GM19239 (cell line): ENCODE data around the gene YARS1.
"Not testable (repeated sequence)": the region's sequence is repeated elsewhere in the genome, so short reads cannot be mapped to it uniquely, and the experiment has no call there.

Experiments
- DNase-seq: peaks from one replicate; pipeline ENCODE4 v3.0.0; 2011; ENCODE audit warnings: low spot score; ENCODE audit not compliant: insufficient read length
- FAIRE-seq: peaks from 2 replicates; lab custom pipeline; 2011; peaks lifted over from hg19 to GRCh38; lab: Jason Lieb, UNC

Gene YARS1

GRCh38 chr1:32817815-32818786, 943 bp upstream of the YARS1 start:
- DNase-seq (no peak), FAIRE-seq (no peak)

GRCh38 chr1:32816676-32817158, 441 bp downstream of the YARS1 start:
- DNase-seq (no peak), FAIRE-seq (no peak)

- FAIRE-seq: no peak
- no peak for DNase-seq
Observed at GRCh38 chr1:32813941-32814739, 3.0 kb downstream of the YARS1 start.

GRCh38 chr1:32811917-32812316, 5.2 kb downstream of the YARS1 start:
- DNase-seq: no peak
- no peak for FAIRE-seq

- DNase-seq (no peak), FAIRE-seq (no peak)
Observed at GRCh38 chr1:32811265-32811664, 5.9 kb downstream of the YARS1 start.

GRCh38 chr1:32810358-32810757, 6.8 kb downstream of the YARS1 start:
- FAIRE-seq (no peak), DNase-seq (no peak)

- FAIRE-seq (no peak), DNase-seq (no peak)
Observed at GRCh38 chr1:32808580-32808979, 8.6 kb downstream of the YARS1 start.

GRCh38 chr1:32806910-32807523, 10.1 kb downstream of the YARS1 start:
- no peak for DNase-seq
- FAIRE-seq: no peak

GRCh38 chr1:32806290-32806689, 10.9 kb downstream of the YARS1 start:
- FAIRE-seq: no peak
- DNase-seq: no peak

- not testable (repeated sequence) for FAIRE-seq
Observed at GRCh38 chr1:32804460-32804859, 12.7 kb downstream of the YARS1 start.

GRCh38 chr1:32801096-32801715, 16.0 kb downstream of the YARS1 start:
- DNase-seq: no peak
- no peak for FAIRE-seq

More at GRCh38 chr1:32804460-32804859, 12.7 kb downstream of the YARS1 start:
- not testable (repeated sequence) for DNase-seq

- FAIRE-seq: peak; percentile 33
- no peak for DNase-seq
Observed at GRCh38 chr1:32798679-32799416, 18.3 kb downstream of the YARS1 start.

GRCh38 chr1:32798191-32798590, 19.0 kb downstream of the YARS1 start:
- FAIRE-seq: no peak
- no peak for DNase-seq

GRCh38 chr1:32797456-32797855, 19.7 kb downstream of the YARS1 start:
- no peak for DNase-seq
- no peak for FAIRE-seq

- FAIRE-seq, DNase-seq: not testable (repeated sequence)
Observed at GRCh38 chr1:32795763-32796162, 21.4 kb downstream of the YARS1 start.

GRCh38 chr1:32791881-32792280, 25.3 kb downstream of the YARS1 start:
- DNase-seq: no peak
- no peak for FAIRE-seq

- not testable (repeated sequence) for DNase-seq, FAIRE-seq
Observed at GRCh38 chr1:32789356-32789755, 27.8 kb downstream of the YARS1 start.

GRCh38 chr1:32786856-32787255, 30.3 kb downstream of the YARS1 start:
- no peak for DNase-seq

GRCh38 chr1:32784817-32785216, 32.3 kb downstream of the YARS1 start:
- FAIRE-seq (no peak), DNase-seq (no peak)

More at GRCh38 chr1:32786856-32787255, 30.3 kb downstream of the YARS1 start:
- peak; percentile 21 for FAIRE-seq
